Mesothelial cell of epicardium (in vitro differentiated cells): ENCODE measurements around the gene CDK17. TPM values are rescaled to one million over a fixed set of nuclear protein-coding genes. Genes with fewer than 3 reads are reported as not detected.
"Not testable (repeated sequence)": the region's sequence is repeated elsewhere in the genome, so short reads cannot be mapped to it uniquely, and the experiment has no call there.

ENCODE experiments used
- DNase-seq, 2 experiments: peaks; one replicate each; pipeline ENCODE4 v3.0.0; 2021; ENCODE audit warnings: low spot score in 2 of 2; ENCODE audit not compliant: unreplicated experiment in 2 of 2
- H3K27ac Mint-ChIP-seq: 2 replicates; pipeline ENCODE4 v1.8.0; 2021; ENCODE audit warnings: mixed read lengths
- H3K27me3 Mint-ChIP-seq: 2 replicates; pipeline ENCODE4 v1.8.0; 2021; ENCODE audit warnings: low read depth, mixed read lengths
- H3K36me3 Mint-ChIP-seq: 2 replicates; pipeline ENCODE4 v1.8.0; 2021; ENCODE audit warnings: mixed read lengths
- H3K4me1 Mint-ChIP-seq: 2 replicates; pipeline ENCODE4 v1.8.0; 2021; ENCODE audit warnings: mixed read lengths
- H3K4me3 Mint-ChIP-seq: 2 replicates; pipeline ENCODE4 v1.8.0; 2021; ENCODE audit warnings: mild to moderate bottlenecking, moderate library complexity, mixed read lengths
- H3K9me3 Mint-ChIP-seq: 2 replicates; pipeline ENCODE4 v1.8.0; 2021; ENCODE audit warnings: mixed read lengths
- total RNA-seq: library from RNA; stranded (reverse); gene quantifications from 3 replicates; pipeline ENCODE4 v1.2.1, GENCODE V29; 2021
- TF ChIP-seq, protein P1 (sequence below): fragments of 200-600 bp; sonication (generic); IDR thresholded peaks from one replicate; pipeline ENCODE4 v1.5.0; 2021; ENCODE audit warnings: antibody characterized with exemption; ENCODE audit not compliant: unreplicated experiment

Gene CDK17
- total RNA-seq, 1 donor from 2014 or later, result 40.5 TPM

GRCh38 chr12:96321941-96322340 lies 78.3 kb downstream of the CDK17 start:
- Mint-ChIP-seq H3K9me3 (peaks cover 31% of the 10 kb centered on the region), H3K27ac (no peak overlapping the region), H3K4me1 (no peaks in the 10 kb centered on the region), H3K4me3 (no peak overlapping the region), H3K36me3 (peaks cover 41% of the 10 kb centered on the region), H3K27me3 (no peaks in the 10 kb centered on the region)
- DNase-seq, result no peak
- TF ChIP-seq, protein P1, sequence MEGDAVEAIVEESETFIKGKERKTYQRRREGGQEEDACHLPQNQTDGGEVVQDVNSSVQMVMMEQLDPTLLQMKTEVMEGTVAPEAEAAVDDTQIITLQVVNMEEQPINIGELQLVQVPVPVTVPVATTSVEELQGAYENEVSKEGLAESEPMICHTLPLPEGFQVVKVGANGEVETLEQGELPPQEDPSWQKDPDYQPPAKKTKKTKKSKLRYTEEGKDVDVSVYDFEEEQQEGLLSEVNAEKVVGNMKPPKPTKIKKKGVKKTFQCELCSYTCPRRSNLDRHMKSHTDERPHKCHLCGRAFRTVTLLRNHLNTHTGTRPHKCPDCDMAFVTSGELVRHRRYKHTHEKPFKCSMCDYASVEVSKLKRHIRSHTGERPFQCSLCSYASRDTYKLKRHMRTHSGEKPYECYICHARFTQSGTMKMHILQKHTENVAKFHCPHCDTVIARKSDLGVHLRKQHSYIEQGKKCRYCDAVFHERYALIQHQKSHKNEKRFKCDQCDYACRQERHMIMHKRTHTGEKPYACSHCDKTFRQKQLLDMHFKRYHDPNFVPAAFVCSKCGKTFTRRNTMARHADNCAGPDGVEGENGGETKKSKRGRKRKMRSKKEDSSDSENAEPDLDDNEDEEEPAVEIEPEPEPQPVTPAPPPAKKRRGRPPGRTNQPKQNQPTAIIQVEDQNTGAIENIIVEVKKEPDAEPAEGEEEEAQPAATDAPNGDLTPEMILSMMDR, result no peak

DNA sequence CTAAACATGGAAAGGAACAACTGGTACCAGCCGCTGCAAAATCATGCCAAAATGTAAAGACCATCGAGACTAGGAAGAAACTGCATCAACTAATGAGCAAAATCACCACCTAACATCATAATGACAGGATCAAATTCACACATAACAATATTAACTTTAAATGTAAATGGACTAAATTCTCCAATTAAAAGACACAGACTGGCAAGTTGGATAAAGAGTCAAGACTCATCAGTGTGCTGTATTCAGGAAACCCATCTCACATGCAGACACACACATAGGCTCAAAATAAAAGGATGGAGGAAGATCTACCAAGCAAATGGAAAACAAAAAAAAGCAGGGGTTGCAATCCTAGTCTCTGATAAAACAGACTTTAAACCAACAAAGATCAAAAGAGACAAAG lies 82.4 kb downstream of the CDK17 start:
- H3K4me3 Mint-ChIP-seq, H3K4me1 Mint-ChIP-seq, H3K9me3 Mint-ChIP-seq, H3K27me3 Mint-ChIP-seq, H3K27ac Mint-ChIP-seq, DNase-seq: not testable (repeated sequence)
- peaks cover 13% of the 10 kb centered on the region for H3K36me3 Mint-ChIP-seq

DNA sequence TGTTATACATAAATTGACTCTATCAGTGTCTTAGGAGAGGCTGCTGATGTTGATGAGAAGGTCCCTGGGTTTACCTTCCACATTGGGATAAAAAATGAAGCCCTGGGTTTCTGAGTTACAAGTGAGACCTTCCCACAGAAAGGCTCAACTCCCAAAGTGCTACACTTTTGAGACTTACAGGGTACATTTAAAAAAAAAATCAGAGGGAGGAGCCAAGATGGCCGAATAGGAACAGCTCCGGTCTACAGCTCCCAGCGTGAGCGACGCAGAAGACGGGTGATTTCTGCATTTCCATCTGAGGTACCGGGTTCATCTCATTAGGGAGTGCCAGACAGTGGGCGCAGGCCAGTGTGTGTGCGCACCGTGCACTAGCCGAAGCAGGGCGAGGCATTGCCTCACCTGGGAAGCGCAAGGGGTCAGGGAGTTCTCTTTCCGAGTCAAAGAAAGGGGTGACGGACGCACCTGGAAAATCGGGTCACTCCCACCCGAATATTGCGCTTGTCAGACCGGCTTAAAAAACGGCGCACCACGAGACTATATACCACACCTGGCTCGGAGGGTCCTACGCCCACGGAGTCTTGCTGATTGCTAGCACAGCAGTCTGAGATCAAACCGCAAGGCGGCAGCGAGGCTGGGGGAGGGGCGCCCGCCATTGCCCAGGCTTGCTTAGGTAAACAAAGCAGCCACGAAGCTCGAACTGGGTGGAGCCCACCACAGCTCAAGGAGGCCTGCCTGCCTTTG lies 84.3 kb downstream of the CDK17 start:
- DNase-seq, result peak in 1 of 2 experiments; percentile 38
- peak overlapping the region; percentile 94 for H3K4me3 Mint-ChIP-seq
- not testable (repeated sequence) for H3K4me1 Mint-ChIP-seq, H3K36me3 Mint-ChIP-seq, H3K9me3 Mint-ChIP-seq, H3K27me3 Mint-ChIP-seq
- H3K27ac Mint-ChIP-seq, result peak overlapping the region; percentile 97

GRCh38 chr12:96314723-96315122 lies 85.5 kb downstream of the CDK17 start:
- no peak overlapping the region for H3K4me3 Mint-ChIP-seq
- no peak overlapping the region for H3K27ac Mint-ChIP-seq
- peaks cover 7% of the 10 kb centered on the region for H3K4me1 Mint-ChIP-seq
- TF ChIP-seq, protein P1, result no peak
- H3K27me3 Mint-ChIP-seq, result no peaks in the 10 kb centered on the region
- DNase-seq, result no peak
- H3K36me3 Mint-ChIP-seq, result peaks cover 10% of the 10 kb centered on the region
- H3K9me3 Mint-ChIP-seq, result no peaks in the 10 kb centered on the region

GRCh38 chr12:96313606-96314005 lies 86.6 kb downstream of the CDK17 start:
- Mint-ChIP-seq H3K9me3 (no peaks in the 10 kb centered on the region), H3K4me1 (peaks cover 7% of the 10 kb centered on the region), H3K27ac (no peak overlapping the region), H3K36me3 (peaks cover 15% of the 10 kb centered on the region), H3K4me3 (no peak overlapping the region), H3K27me3 (no peaks in the 10 kb centered on the region)
- DNase-seq, result no peak
- TF ChIP-seq, protein P1, result no peak

- Mint-ChIP-seq H3K36me3 (peaks cover 14% of the 10 kb centered on the region), H3K4me3 (no peak overlapping the region), H3K9me3 (no peaks in the 10 kb centered on the region), H3K27ac (no peak overlapping the region), H3K27me3 (no peaks in the 10 kb centered on the region), H3K4me1 (peaks cover 7% of the 10 kb centered on the region)
- TF ChIP-seq, protein P1, result no peak
- no peak for DNase-seq
Observed at GRCh38 chr12:96311191-96311590, 89.0 kb downstream of the CDK17 start.
